SK-N-SH (cell line): Measurements from ENCODE around the gene SYNJ2.

Source experiments
- EZH2phosphoT487 ChIP-seq: fragments of 200-600 bp; sonication (generic); IDR thresholded peaks from 2 replicates; pipeline ENCODE4 v1.6.1; 2017; ENCODE audit warnings: low read depth, mixed run types, mild to moderate bottlenecking, antibody characterized with exemption, moderate library complexity, borderline replicate concordance
- GABPA ChIP-seq: IDR thresholded peaks from 2 replicates; pipeline ENCODE4 v1.4.0; 2012; ENCODE audit warnings: low read depth, mild to moderate bottlenecking
- MXI1 ChIP-seq: IDR thresholded peaks from 2 replicates; pipeline ENCODE4 v1.6.1; 2012; ENCODE audit warnings: mild to moderate bottlenecking, low read depth, low read length, improper control_type of control experiment
- POLR2AphosphoS5 ChIP-seq: IDR thresholded peaks from 2 replicates; pipeline ENCODE4 v1.6.1; 2012; ENCODE audit warnings: low read depth, low read length
- RCOR1 ChIP-seq: fragments of 150-350 bp; IDR thresholded peaks from 2 replicates; pipeline ENCODE4 v1.6.1; 2017; ENCODE audit warnings: antibody characterized with exemption, low read length
- REST ChIP-seq: IDR thresholded peaks from 2 replicates; pipeline ENCODE4 v1.6.1; 2012; ENCODE audit warnings: mild to moderate bottlenecking, low read depth, low read length, moderate library complexity
- TAF1 ChIP-seq: IDR thresholded peaks from 2 replicates; pipeline ENCODE4 v1.6.1; 2012; ENCODE audit warnings: low read depth, mild to moderate bottlenecking, low read length, moderate library complexity, borderline replicate concordance
- YY1 ChIP-seq: IDR thresholded peaks from 2 replicates; pipeline ENCODE4 v1.4.0; 2012; ENCODE audit warnings: low read depth, mild to moderate bottlenecking
- TF ChIP-seq, protein P1 (sequence below): fragments of 200-600 bp; sonication (generic); IDR thresholded peaks from 2 replicates; pipeline ENCODE4 v1.6.1; 2017; ENCODE audit warnings: antibody characterized with exemption, mild to moderate bottlenecking, moderate library complexity
- TF ChIP-seq, protein P2 (sequence below): fragments of 150-350 bp; IDR thresholded peaks from 2 replicates; pipeline ENCODE4 v1.6.1; 2017; ENCODE audit warnings: antibody characterized with exemption, low read length, low read depth, borderline replicate concordance

- TF ChIP-seq, protein P1, sequence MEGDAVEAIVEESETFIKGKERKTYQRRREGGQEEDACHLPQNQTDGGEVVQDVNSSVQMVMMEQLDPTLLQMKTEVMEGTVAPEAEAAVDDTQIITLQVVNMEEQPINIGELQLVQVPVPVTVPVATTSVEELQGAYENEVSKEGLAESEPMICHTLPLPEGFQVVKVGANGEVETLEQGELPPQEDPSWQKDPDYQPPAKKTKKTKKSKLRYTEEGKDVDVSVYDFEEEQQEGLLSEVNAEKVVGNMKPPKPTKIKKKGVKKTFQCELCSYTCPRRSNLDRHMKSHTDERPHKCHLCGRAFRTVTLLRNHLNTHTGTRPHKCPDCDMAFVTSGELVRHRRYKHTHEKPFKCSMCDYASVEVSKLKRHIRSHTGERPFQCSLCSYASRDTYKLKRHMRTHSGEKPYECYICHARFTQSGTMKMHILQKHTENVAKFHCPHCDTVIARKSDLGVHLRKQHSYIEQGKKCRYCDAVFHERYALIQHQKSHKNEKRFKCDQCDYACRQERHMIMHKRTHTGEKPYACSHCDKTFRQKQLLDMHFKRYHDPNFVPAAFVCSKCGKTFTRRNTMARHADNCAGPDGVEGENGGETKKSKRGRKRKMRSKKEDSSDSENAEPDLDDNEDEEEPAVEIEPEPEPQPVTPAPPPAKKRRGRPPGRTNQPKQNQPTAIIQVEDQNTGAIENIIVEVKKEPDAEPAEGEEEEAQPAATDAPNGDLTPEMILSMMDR, result no peak
- TF ChIP-seq GABPA (no peak), EZH2phosphoT487 (no peak), REST (no peak), MXI1 (no peak), POLR2AphosphoS5 (no peak), TAF1 (no peak), YY1 (no peak), RCOR1 (no peak)
- TF ChIP-seq, protein P2, sequence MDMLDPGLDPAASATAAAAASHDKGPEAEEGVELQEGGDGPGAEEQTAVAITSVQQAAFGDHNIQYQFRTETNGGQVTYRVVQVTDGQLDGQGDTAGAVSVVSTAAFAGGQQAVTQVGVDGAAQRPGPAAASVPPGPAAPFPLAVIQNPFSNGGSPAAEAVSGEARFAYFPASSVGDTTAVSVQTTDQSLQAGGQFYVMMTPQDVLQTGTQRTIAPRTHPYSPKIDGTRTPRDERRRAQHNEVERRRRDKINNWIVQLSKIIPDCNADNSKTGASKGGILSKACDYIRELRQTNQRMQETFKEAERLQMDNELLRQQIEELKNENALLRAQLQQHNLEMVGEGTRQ, result no peak
These were observed 25.3 kb downstream of the SYNJ2 start for GRCh38 chr6:158006821-158007570.
